NOMO-1 (cell line): ENCODE results near the gene USP40.

Experiments used
- DNase-seq, 2 experiments: peaks; one replicate each; lab custom pipeline; 2025; ENCODE audit not compliant: unreplicated experiment in 2 of 2; lab: John Stamatoyannopoulos, UW

USP40 gene

GRCh38 chr2:233449081-233449901, 117.3 kb downstream of the USP40 start:
- DNase-seq, result no peak

- DNase-seq, result no peak
These were observed 118.0 kb downstream of the USP40 start for GRCh38 chr2:233448575-233448974.

- DNase-seq, result no peak
These were observed 118.4 kb downstream of the USP40 start for GRCh38 chr2:233448220-233448559.

GRCh38 chr2:233447506-233448219, 118.9 kb downstream of the USP40 start:
- no peak for DNase-seq

- DNase-seq, result no peak
These were observed 119.8 kb downstream of the USP40 start for GRCh38 chr2:233446606-233447305.

- DNase-seq, result no peak
These were observed 120.5 kb downstream of the USP40 start for GRCh38 chr2:233446121-233446520.

- DNase-seq, result no peak
These were observed 121.3 kb downstream of the USP40 start for GRCh38 chr2:233445152-233445830.

- DNase-seq, result no peak
These were observed 122.1 kb downstream of the USP40 start for GRCh38 chr2:233444501-233444900.

- peak; percentile 35 to 63 for DNase-seq
These were observed 122.9 kb downstream of the USP40 start for GRCh38 chr2:233443511-233444183.

GRCh38 chr2:233442028-233442310, 124.6 kb downstream of the USP40 start:
- DNase-seq, result no peak

- DNase-seq, result no peak
These were observed 125.2 kb downstream of the USP40 start for GRCh38 chr2:233441161-233442027.

GRCh38 chr2:233440714-233441113, 125.9 kb downstream of the USP40 start:
- DNase-seq, result no peak

GRCh38 chr2:233440314-233440713, 126.3 kb downstream of the USP40 start:
- no peak for DNase-seq

GRCh38 chr2:233439191-233439590, 127.4 kb downstream of the USP40 start:
- DNase-seq, result no peak

- no peak for DNase-seq
These were observed 127.9 kb downstream of the USP40 start for GRCh38 chr2:233438573-233439147.

- DNase-seq, result no peak
These were observed 129.1 kb downstream of the USP40 start for GRCh38 chr2:233437439-233437955.

GRCh38 chr2:233436691-233437438, 129.7 kb downstream of the USP40 start:
- no peak for DNase-seq

- DNase-seq, result no peak
These were observed 130.4 kb downstream of the USP40 start for GRCh38 chr2:233436191-233436581.
